ENCODE measurements around the gene CCDC30.

Gene CCDC30

DNA sequence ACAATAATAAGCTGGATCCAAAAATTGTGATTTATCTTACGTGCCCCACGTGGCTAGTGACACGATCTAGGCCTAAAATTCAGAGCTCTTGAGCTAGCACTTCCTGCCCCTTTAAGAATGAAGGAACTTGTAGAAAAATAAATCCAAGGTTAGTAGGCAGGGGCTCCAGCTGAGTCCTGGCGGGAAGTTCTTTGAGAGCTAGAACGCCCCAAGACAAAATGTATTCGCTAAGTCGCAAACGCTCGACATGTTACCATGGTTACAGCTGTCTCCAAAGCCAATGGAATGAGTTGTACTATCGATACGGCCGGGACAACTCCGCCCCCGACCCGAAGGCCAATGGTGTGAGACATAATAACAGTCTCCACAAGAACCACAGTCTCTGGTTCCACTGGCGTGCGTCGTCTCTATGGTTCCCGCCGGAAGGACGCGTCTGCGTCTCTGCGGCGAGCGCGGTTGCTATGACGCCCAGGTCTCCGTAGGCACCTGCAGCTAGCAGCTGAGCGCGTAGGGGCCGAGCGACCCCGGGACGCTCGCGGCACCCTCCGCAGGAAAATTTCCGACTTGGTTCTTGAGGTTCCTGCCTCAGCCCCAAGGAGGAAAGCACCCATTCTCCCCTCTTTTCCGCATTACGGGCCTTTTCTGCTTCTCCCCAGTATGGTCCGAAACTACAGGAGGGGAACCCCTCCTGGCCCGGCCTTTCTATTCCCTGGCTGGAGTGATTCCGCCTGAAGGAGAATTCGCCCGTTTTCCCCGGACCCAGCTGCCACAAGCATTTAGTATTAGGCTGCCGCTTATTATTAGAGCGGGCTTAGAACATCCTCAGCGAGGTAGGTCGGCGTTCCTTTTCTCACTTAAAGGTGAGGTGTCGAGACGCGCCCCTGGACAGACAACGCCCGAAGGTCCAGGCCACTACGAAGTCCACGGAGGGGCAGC, at the start of gene CCDC30:
TSS of gene CCDC30 (plus strand) at position 459 of the 936 bp plus-strand sequence. CDS start 17,266 bp downstream, outside the sequence.
- DNase-seq = peak; percentile 96

DNA sequence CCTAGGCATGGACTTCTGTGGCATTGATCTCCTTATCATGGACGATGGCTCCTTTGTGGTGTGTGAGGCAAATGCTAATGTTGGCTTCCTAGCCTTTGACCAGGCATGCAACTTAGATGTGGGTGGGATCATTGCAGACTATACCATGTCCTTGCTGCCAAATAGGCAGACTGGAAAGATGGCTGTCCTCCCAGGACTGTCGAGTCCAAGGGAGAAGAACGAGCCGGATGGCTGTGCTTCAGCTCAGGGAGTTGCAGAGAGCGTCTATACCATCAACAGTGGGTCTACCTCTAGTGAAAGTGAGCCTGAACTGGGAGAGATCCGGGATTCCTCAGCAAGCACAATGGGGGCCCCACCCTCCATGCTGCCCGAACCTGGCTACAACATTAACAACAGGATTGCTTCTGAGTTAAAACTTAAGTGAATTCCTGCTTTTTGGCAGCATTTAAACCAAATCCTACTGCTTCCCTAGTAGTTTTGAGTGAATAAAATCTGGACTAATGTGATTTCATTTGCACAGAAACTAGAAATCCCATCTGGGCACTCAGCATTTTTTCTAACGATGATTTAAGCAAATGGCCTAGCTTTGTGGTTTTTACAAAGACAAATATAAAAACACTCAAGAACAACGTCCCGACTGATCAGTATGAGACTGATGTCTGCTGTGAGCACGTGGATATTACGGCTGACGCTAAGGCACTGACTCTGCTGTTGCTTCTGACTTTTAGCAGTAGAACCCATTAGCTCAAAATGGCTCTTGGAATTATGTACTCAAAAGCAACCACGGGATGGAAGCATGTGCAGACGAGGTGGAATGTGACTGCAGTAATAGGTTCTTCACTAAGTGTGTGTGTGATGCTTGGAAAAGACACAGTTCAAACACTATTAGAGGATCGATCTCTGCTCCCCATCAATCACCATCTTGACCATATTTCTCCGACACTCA, 48.3 kb upstream of the CCDC30 start:
- no peak for DNase-seq

DNA sequence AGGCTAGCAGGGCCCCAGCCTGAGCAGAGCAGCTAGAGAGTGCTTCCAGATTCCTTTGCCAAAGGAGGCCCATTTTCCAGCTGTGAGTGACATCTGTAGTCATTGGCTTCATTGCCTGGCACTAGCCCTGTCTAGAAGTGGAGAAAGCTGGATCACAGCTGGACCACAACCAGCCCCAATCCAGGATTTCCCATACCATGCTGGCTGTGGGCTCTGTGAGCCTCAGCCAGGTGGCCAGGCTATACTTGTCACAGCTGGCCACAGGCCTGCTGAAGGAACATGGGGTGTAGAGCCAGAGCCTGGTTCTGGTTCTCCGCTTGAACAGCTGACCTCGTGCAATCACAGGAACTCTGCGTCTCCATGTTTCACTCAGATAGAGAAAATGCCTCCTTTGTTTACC, 45.9 kb upstream of the CCDC30 start:
- DNase-seq = no peak

DNA sequence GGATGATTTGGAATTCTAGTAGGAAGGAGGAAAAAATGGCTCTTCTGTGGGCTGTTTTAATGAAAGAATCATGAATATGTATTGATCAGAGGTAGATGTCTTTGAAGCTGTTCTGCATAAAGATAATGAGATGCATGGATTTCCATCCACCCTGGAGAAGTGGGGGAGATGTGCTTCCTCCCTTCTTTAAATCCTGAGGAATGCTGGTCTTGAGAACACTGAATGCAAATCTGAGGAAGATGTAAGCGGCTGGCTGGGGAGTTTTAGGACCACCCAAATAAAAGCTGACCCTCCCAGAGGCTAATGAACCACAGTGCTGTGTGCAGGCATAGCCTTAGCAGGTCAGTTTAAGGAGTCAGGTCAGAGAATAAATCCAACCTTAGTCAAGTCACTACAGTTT, 44.6 kb upstream of the CCDC30 start:
- no peak for DNase-seq

DNA sequence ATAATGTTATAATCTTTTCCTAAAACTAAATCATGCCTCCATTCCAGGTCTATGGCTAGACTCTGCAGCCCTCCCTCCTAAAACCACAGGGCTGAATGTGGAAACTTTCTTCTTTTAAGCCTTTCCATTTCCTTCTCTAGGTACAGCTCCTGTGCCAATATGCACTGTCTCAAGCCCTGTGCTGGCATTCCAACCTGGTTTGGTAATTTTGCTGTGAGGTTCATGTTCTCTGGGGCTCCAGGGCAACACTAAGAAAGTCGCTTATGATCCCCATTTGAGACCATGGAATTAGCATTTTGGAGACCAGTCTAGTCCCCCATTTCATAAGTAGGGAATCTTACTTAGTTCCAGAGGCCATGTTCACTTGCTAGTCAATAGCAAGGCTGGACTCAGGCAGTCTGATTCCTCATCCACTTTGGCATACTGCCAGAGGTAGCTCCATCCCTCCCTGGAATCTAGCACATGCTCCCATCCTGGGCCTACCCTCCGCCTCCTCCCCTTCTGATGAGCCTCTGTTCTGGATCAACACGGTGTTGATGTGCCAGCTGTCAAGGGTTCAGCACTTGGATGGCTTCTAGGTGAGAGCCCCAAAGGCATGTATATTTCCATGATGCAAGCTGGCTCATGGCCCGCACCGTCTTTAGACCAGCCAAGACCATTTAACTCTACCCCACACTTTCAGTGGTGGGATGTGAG, 43.8 kb upstream of the CCDC30 start:
- DNase-seq = no peak

DNA sequence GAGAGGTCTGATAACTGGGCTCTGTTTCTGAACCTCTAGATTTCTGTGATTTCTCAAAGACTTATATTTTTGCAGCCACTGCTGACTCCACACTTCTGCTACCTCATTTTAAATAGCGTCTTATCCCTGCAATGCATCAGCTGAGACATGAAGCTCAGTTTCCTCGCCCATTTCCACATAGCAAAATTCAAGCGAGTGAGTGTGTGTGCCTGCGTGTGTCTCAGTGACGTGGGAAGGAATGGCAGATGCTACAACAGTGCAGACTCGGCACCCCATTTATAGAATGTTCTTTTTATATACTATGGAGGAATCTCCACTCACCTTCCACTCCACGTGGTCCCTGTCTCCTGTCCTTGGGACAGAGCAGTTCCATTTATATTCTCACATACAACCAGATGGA, 43.0 kb upstream of the CCDC30 start:
- DNase-seq = no peak

DNA sequence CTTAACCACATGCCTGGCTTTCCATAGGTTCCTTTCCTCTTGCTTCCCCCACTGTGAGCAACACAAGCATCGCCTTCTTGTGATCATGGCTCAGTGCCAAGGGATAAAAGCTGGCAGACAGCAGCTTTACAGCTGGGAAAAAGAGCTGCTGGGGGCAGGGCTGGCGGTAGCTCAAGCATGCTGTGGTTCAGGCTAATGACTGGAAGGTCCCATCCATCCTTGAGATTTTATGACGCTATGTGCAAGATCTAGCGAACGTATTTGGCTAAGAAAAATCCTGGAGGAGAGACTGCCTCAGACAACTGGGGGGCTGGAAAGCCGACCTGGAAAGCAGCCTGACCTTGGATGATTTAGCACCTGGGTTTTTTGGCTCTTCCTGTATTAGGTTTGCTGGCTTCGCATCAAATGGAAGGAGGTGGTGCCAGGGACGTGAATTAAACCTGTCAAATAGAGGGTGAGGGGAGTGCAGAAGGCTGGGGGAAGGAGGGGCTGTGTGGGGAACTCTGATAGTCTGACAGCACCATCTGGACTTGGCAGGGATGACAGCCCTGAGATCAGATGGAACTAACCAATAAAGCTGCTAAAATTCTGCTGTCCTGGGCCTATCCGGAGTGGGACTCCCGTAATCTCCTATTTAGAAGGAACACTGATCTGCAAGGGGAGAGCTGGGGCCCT, 42.0 kb upstream of the CCDC30 start:
- DNase-seq = no peak

DNA sequence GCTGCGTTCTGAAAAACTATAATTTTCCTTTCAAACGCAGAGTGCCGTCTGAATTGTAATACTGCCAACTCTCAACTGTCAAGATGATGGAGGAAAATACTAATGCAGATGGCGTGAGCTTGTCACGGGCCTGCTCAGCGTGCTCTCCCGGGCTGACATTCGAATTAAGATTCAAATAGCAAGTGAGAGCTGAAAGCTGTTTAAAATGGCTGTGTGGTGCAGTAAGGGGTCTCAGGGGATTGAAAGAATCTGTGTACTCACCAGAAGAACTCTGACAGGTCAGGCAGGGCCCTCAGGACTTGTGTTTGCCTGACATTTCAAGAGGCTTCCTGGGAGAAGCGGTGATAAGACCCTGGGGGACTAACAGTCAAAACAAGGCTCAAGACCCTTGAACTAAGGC, 40.3 kb upstream of the CCDC30 start:
- DNase-seq = no peak

DNA sequence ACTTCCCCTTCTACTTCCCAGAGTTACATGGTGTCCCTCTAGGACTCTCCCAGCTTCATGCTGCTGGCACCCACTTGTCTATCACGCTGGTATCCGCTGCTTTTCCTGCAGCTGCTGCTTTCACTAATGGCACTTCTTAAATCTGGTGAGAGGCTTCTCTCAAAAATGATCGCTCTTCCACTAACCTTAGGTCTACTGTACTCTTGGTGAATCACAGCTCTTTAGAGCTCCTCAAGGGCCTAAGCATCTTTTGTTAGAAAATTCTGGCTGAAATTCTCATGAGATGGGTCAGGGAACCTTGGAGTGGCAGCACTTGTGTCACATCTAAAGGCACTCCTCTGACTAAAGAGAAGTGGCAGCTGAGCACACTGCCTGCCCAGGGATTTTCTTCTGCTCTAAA, 39.4 kb upstream of the CCDC30 start:
- no peak for DNase-seq

DNA sequence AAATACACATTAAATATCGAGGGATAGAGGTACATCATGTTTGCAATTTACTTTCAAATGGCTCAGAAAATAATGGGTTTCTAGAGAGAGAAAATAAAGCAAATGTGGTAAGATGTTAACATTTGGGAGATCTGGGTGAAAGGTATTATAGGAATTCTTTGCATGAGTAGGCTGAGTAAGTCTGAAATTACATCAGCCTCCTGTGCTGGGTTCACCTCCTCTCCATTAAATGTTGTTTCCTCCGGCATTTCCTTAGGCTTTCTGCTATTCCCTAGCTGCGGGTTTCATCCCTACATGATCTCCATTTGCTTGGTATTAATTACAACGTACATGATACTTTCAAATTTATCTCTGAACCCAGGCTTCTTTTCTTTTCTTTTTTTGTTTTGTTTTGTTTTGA, 38.9 kb upstream of the CCDC30 start:
- no peak for DNase-seq

DNA sequence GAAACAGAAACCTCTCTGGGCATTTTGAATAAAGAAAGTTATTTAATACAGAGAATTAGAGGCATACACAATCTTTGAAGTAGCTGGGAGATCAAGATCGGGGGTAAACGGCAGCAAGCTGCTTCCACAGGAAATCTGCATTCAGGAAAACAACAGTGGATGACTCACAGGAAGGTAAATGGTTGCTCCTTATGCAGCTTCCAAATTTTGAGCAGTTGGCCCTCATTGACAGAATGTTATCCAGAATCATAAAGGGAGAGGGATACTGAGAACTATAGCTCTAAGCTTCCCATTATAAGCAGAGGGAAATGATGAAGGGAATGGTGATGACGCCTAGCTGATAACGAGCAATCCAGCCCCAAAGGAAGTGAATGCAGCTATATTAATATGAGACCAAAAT, 35.8 kb upstream of the CCDC30 start:
- no peak for DNase-seq

DNA sequence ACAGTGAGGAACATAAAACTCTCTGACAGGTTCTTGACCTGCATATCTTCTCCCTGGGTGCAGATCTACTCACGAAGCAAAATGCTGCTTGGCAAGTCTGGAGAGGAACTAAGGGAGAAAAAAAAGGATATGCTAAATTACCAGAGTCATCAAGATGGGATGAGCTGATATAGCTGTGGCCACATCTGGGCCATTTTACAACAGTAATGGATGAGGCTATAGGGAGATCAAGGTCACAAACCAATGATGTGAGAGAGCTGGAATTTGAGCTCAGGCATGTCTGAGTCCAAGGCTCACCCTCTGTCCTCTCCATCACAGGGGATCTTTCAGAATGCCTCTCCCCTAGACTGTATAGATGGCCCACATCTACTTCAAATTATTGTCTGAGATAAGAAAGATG, 33.5 kb upstream of the CCDC30 start:
- no peak for DNase-seq

DNA sequence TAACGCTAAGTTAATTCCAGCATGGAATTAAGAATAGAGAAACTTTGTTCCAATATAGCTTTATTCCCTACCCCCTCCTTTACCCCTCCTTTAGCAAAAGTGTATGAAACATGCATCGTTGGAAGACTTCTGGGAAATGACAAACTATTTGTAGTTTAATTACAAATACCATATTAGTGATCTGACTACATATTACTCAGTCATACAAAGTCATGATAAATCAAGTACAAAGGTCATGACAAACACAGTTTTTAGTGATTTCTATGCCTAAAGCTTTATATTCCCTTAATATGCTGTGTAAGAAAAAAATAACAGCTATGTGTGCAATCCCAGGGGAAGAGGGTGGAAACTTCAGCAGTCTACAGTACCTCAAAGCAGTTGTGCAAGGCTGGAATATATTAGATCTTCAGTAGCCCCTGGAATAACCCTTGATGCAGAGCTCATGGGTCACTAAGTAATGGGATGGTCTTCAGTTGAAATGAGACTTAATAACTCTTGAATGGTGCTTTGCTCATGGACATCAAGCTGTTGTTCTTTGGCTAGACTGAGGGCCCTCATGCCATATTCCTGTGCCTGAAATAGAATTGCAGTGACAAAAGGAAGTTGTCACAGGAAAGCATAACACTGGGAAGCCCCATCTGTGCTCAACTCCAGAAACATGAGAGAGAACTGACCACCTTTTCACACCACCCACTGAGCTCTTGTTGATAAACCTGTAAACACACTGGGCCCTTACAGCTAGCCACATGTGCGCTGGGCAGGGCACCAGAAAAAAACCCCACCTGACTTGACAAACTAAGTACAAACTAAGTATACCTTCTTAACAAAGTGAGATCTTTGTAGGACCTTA, 32.6 kb upstream of the CCDC30 start:
- DNase-seq = no peak

DNA sequence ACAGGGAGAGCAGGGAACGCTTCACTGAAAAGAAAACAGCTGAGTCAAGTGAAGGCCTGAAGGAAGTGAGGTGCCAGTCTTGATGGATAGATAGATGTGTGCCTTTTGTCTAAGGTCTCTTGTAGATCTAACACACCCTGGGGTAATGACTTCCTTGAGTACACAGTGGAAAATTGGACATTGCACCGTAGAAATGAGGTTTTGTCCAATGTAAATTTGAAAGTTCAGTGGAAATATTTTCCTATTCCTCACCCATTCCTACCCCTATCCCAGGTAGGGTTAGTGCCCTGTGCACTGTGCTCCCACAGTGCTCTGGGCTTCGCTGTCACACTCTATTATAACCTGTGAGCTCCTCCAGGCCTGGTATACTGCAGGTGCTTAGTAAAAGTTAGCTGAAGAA, 31.6 kb upstream of the CCDC30 start:
- DNase-seq = no peak

DNA sequence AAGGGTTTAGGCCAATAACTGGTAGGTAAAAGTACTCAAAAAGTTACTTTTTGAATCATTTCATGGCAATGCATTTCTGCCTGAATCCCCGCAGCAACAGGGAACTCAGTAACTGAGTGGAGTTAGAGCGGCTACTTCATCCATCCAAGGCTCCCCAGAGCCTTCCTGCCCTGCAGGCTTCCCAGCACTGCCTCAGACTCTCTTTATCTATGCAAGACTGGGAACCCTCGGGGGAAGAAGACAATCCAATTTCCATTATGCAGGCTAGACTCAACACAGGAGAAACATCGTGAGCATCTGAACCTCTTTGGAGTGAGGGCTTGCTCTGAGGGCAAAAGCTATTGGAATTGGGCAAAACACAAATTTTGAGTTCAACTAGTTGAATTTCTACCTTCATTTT, 30.4 kb upstream of the CCDC30 start:
- DNase-seq = no peak

DNA sequence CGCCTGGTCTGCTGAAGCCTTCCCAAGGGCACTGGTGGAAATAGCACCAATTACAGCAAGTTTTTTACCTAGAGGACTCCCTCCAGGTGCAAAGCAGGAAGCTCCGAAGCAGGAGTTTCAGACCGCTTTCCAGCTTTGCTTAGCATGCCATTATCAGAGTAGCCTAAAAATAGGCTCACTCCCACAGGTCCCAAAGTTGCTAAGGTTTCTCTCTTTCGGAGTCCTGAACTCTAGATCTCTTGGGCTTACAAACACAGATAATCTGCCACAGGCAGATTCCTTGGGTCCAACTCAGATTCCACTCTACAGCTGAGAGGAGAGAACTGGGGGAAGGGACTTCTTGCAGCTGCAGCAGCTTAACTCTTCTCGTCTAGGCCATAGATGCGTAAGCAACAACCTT, 29.7 kb upstream of the CCDC30 start:
- DNase-seq = no peak

DNA sequence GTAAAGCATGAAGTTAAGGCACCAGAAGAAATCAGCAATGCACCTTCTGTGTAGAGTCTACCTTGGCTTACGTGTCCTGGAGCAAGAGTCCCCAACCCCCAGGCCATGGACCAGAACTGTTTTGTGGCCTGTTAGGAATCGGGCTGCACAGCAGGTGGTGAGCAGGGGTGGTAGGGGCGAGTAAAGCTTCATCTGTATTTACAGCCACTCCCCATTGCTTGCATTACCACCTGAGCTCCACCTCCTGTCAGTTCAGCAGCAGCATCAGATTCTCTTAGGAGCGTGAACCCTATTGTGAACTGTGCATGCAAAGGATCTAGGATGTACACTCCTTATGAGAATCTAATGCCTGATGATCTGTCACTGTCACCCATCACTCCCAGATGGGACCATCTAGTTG, 28.7 kb upstream of the CCDC30 start:
- no peak for DNase-seq

DNA sequence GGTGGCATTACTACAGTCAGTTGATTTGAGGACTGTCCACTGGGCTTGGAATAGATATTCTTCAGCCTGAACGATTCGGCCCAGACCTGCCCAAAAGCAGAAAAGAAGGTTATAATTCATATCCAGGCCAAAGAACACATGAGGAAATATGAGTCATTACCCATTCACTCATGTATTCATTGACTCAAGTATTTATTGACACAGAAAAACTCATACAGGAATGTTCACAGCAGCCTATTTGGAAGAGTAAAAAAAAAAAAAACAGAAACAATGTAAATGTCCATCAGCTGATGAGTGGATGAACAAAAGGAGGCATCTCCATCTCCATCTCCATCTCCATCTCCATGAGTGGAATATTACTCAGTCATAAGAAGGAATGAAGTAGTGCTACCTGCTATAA, 23.1 kb upstream of the CCDC30 start:
- DNase-seq = no peak

DNA sequence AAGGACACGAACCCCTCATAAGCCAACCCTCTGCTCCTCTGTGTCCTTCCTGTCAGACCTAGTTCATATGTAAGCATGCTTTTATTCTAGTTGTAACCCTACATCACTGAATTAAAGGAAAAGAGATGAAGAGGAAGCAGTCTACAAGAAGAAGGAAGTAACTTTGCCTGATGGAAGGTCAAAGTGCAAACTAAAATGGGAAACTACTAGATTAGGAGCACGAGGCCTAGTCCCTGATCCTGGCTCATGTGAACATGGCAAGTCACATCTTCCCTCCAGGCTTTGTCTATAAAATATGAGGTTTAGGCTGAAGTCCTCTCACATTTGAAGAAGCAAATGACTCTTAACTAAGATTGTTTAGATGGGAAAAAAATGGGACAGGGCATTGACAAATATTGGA, 20.4 kb upstream of the CCDC30 start:
- no peak for DNase-seq

DNA sequence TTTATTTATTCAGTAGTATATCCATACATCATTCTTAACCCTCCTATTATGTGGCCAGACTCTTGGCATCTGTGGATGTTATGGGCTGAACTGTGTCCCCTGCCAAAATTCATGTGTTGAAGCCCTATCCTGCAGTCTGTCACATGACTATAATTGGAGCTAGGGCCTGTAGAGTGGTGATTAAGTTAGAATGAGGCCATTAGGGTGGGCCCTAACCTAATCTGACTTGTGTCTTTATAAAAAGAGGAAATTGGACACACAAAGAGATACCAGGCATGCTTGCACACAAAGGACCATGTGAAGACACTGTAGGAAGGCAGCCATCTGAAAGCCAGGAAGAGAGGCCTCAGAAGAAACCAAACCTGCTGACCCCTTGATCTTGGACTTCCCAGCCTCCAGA, 13.8 kb upstream of the CCDC30 start:
- no peak for DNase-seq

DNA sequence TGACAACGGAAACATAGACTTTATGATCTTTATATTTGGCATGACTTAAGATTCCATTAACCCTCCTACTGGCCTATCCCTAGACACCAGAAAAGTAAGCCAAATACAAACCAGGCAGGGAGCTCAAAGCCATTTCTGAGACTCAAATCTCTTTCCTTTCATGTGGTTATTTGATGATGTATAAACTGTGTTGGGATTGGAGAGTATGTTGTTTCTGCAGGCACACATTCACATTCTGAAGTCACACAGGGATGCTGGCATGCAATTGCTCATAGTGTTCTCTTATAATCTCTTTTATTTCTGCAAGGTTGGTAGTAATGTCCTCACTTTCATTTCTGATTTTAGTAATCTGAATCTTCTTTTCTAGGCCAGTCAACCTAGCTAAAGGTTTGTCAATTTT, 13.0 kb upstream of the CCDC30 start:
- no peak for DNase-seq

DNA sequence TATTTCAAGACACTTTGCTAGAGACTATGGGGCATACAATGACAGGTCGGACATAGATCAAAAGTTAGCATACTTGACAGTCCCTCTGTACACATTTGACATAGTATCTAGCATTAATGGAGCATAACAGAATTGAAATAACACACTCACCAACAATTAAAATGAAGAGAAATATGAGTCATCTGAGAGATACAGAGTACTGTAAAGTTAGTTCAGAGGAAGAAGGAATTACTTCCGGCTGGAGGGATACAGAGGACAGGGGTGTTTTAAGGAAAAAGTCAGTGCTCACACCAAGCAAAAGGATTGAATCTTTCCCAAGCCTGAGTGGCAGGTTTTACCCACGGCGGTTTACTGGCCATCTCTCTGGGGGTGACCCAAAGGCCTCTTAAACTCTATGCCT, 9.7 kb upstream of the CCDC30 start:
- DNase-seq = no peak
